MM.1S (cell line): ENCODE data around the gene NUDT5.

Experiments used
- DNase-seq: peaks from one replicate; pipeline ENCODE4 v3.0.0-alpha.2; 2015
- H2AFZ ChIP-seq: fragments of 300-600 bp; sonication (generic); 2 replicates; pipeline ENCODE4 v1.6.0; 2016; ENCODE audit warnings: antibody characterized with exemption, low read length
- H3F3A ChIP-seq: fragments of 300-600 bp; sonication (generic); 2 replicates; pipeline ENCODE4 v1.6.1; 2016; ENCODE audit warnings: mild to moderate bottlenecking, antibody characterized with exemption, low read length, moderate library complexity, mixed read lengths; ENCODE audit not compliant: insufficient read depth
- H3K27ac ChIP-seq: fragments of 300-600 bp; sonication (generic); 2 replicates; pipeline ENCODE4 v1.5.1; 2016; ENCODE audit warnings: mild to moderate bottlenecking, low read length
- H3K27me3 ChIP-seq: fragments of 300-600 bp; sonication (generic); replicated peaks from 2 replicates; pipeline ENCODE4 v1.6.0; 2016; ENCODE audit warnings: low read length; ENCODE audit not compliant: insufficient read depth
- H3K36me3 ChIP-seq: fragments of 300-600 bp; sonication (generic); replicated peaks from 2 replicates; pipeline ENCODE4 v1.6.1; 2016; ENCODE audit warnings: mild to moderate bottlenecking, low read length, mixed read lengths; ENCODE audit not compliant: insufficient read depth
- H3K4me1 ChIP-seq: fragments of 300-600 bp; sonication (generic); 2 replicates; pipeline ENCODE4 v1.6.1; 2016; ENCODE audit warnings: low read length, mixed read lengths
- H3K4me2 ChIP-seq: fragments of 300-600 bp; sonication (generic); 2 replicates; pipeline ENCODE4 v1.6.0; 2016; ENCODE audit warnings: low read depth, low read length
- H3K4me3 ChIP-seq: fragments of 300-600 bp; sonication (generic); 2 replicates; pipeline ENCODE4 v1.5.1; 2016; ENCODE audit warnings: low read length, mixed read lengths
- H3K79me2 ChIP-seq: fragments of 300-600 bp; sonication (generic); 2 replicates; pipeline ENCODE4 v1.6.1; 2016; ENCODE audit warnings: mixed run types, low read length, mixed read lengths
- H3K9ac ChIP-seq: fragments of 300-600 bp; sonication (generic); 2 replicates; pipeline ENCODE4 v1.6.1; 2016; ENCODE audit warnings: low read length, mixed read lengths
- H3K9me2 ChIP-seq: fragments of 300-600 bp; sonication (generic); replicated peaks from 2 replicates; pipeline ENCODE4 v1.6.1; 2016; ENCODE audit warnings: mild to moderate bottlenecking, low read length, mixed read lengths; ENCODE audit not compliant: insufficient read depth
- H3K9me3 ChIP-seq: fragments of 300-600 bp; sonication (generic); replicated peaks from 2 replicates; pipeline ENCODE4 v1.6.1; 2016; ENCODE audit warnings: mild to moderate bottlenecking, low read length, mixed read lengths; ENCODE audit not compliant: insufficient read depth
- H4K20me1 ChIP-seq: fragments of 300-600 bp; sonication (generic); 2 replicates; pipeline ENCODE4 v1.6.1; 2016; ENCODE audit warnings: mild to moderate bottlenecking, low read length, moderate library complexity, mixed read lengths; ENCODE audit not compliant: insufficient read depth
- CTCF ChIP-seq: fragments of 300-600 bp; sonication (generic); IDR thresholded peaks from 2 replicates; pipeline ENCODE4 v1.5.1; 2016; ENCODE audit warnings: antibody characterized with exemption, low read length, mixed read lengths
- EZH2 ChIP-seq: fragments of 300-600 bp; sonication (generic); optimal IDR thresholded peaks from 2 replicates; pipeline ENCODE3; 2017; ENCODE audit warnings: low read depth, mild to moderate bottlenecking, antibody characterized with exemption, low read length, mixed read lengths
- EZH2phosphoT487 ChIP-seq: fragments of 300-600 bp; sonication (generic); IDR thresholded peaks from 2 replicates; pipeline ENCODE4 v1.6.1; 2018; ENCODE audit warnings: antibody characterized with exemption, low read length

NUDT5 gene

GRCh38 chr10:12195281-12195602, 449 bp downstream of the NUDT5 start:
- Histone ChIP-seq H3K4me2 (peak overlapping the region; percentile 66), H3K9ac (peak overlapping the region; percentile 71), H3K9me3 (no peaks in the 10 kb centered on the region), H2AFZ (peak overlapping the region; percentile 91), H3K36me3 (0 out of 2 replicates have a peak, but pooled peaks cover 5% of the 10 kb centered on the region), H3F3A (0 out of 2 replicates have a peak, but pooled peaks cover 6% of the 10 kb centered on the region), H4K20me1 (peaks cover 4% of the 10 kb centered on the region; the same call in 1 of the 2 replicates), H3K27ac (peak overlapping the region; percentile 74; the same call in 1 of the 2 replicates), H3K79me2 (peaks cover 86% of the 10 kb centered on the region), H3K27me3 (no peaks in the 10 kb centered on the region), H3K4me3 (peak overlapping the region; percentile 100), H3K9me2 (no peaks in the 10 kb centered on the region), H3K4me1 (peaks cover 5% of the 10 kb centered on the region)
- TF ChIP-seq EZH2phosphoT487 (no peak), CTCF (no peak), EZH2 (no peak)
- DNase-seq = no peak

GRCh38 chr10:12194752-12195271, 879 bp downstream of the NUDT5 start:
- Histone ChIP-seq H2AFZ (peak overlapping the region; percentile 91), H4K20me1 (peaks cover 4% of the 10 kb centered on the region; the same call in 1 of the 2 replicates), H3K4me1 (peaks cover 5% of the 10 kb centered on the region), H3F3A (0 out of 2 replicates have a peak, but pooled peaks cover 6% of the 10 kb centered on the region), H3K9me2 (no peaks in the 10 kb centered on the region), H3K4me3 (peak overlapping the region; percentile 100), H3K27me3 (no peaks in the 10 kb centered on the region), H3K9ac (peak overlapping the region; percentile 71), H3K4me2 (peak overlapping the region; percentile 66), H3K27ac (peak overlapping the region; percentile 74; the same call in 1 of the 2 replicates), H3K9me3 (no peaks in the 10 kb centered on the region), H3K79me2 (peaks cover 89% of the 10 kb centered on the region), H3K36me3 (0 out of 2 replicates have a peak, but pooled peaks cover 5% of the 10 kb centered on the region)
- DNase-seq = peak; percentile 35
- TF ChIP-seq EZH2phosphoT487 (no peak), EZH2 (no peak), CTCF (no peak)

GRCh38 chr10:12193193-12193592, 2.5 kb downstream of the NUDT5 start:
- H3F3A ChIP-seq = 0 out of 2 replicates have a peak, but pooled peaks cover 6% of the 10 kb centered on the region
- TF ChIP-seq CTCF (no peak), EZH2 (no peak), EZH2phosphoT487 (no peak)
- H3K9me2 ChIP-seq = no peaks in the 10 kb centered on the region
- peaks cover 88% of the 10 kb centered on the region for H3K79me2 ChIP-seq
- no peak overlapping the region for H3K9ac ChIP-seq
- DNase-seq = no peak
- H3K9me3 ChIP-seq = no peaks in the 10 kb centered on the region
- no peak overlapping the region for H2AFZ ChIP-seq
- H3K4me3 ChIP-seq = no peak overlapping the region
- peaks cover 4% of the 10 kb centered on the region; the same call in 1 of the 2 replicates for H4K20me1 ChIP-seq
- no peaks in the 10 kb centered on the region for H3K36me3 ChIP-seq
- H3K27me3 ChIP-seq = no peaks in the 10 kb centered on the region
- no peak overlapping the region for H3K27ac ChIP-seq
- no peak overlapping the region for H3K4me2 ChIP-seq
- H3K4me1 ChIP-seq = peaks cover 4% of the 10 kb centered on the region
